Skin epidermis (tissue), 12 donors: ENCODE results near the gene FARP1.
A peak's percentile ranks its signal among the peaks of the same experiment; 100 is the strongest.

Experiments used
- H3K27ac ChIP-seq, 21 experiments: fragments of 200-600 bp; sonication (generic) in 11 of 21; one replicate each; pipeline ENCODE4 v1.5.0; 2020; ENCODE audit warnings: mild to moderate bottlenecking in 3 of 21, inconsistent platforms in 2 of 21, moderate library complexity in 2 of 21
- H3K4me3 ChIP-seq, 7 experiments: fragments of 200-600 bp; sonication (generic) in 2 of 7; one replicate each; pipeline ENCODE4 v1.5.0; 2020; ENCODE audit warnings: inconsistent platforms in 2 of 7, mild to moderate bottlenecking in 2 of 7, moderate library complexity in 1 of 7

The FARP1 gene

GRCh38 chr13:98454389-98454881 lies 311.5 kb downstream of the FARP1 start:
- H3K4me3 ChIP-seq, result no peak overlapping the region
- peak overlapping the region in 15 of 21 experiments; percentile 3 to 79 (median 57) for H3K27ac ChIP-seq

- H3K4me3 ChIP-seq, result no peak overlapping the region
- H3K27ac ChIP-seq, result peak overlapping the region in 3 of 21 experiments; percentile 2 to 49 (median 31)
These were observed 313.5 kb downstream of the FARP1 start for GRCh38 chr13:98456413-98456845.

- H3K27ac ChIP-seq, result peak overlapping the region in 1 of 21 experiments; percentile 49
These were observed 314.2 kb downstream of the FARP1 start for GRCh38 chr13:98457053-98457452.

GRCh38 chr13:98458431-98458830 lies 315.5 kb downstream of the FARP1 start:
- peak overlapping the region in 3 of 21 experiments; percentile 25 to 48 (median 40) for H3K27ac ChIP-seq
- no peak overlapping the region for H3K4me3 ChIP-seq

More at GRCh38 chr13:98457053-98457452, 314.2 kb downstream of the FARP1 start:
- no peak overlapping the region for H3K4me3 ChIP-seq

- Histone ChIP-seq H3K4me3 (no peak overlapping the region), H3K27ac (peak overlapping the region in 5 of 21 experiments; percentile 1 to 53 (median 23))
These were observed 316.3 kb downstream of the FARP1 start for GRCh38 chr13:98459171-98459681.

GRCh38 chr13:98459721-98460370 lies 317.0 kb downstream of the FARP1 start:
- Histone ChIP-seq H3K27ac (peak overlapping the region in 5 of 21 experiments; percentile 1 to 53 (median 23)), H3K4me3 (no peak overlapping the region)

- no peak overlapping the region for H3K27ac ChIP-seq
- H3K4me3 ChIP-seq, result no peak overlapping the region
These were observed 317.6 kb downstream of the FARP1 start for GRCh38 chr13:98460516-98460915.

GRCh38 chr13:98461486-98462240 lies 318.8 kb downstream of the FARP1 start:
- Histone ChIP-seq H3K27ac (peak overlapping the region in 2 of 21 experiments; percentile 11 to 19), H3K4me3 (no peak overlapping the region)

GRCh38 chr13:98462241-98462882 lies 319.5 kb downstream of the FARP1 start:
- H3K4me3 ChIP-seq, result no peak overlapping the region
- peak overlapping the region in 4 of 21 experiments; percentile 11 to 19 (median 18) for H3K27ac ChIP-seq

- Histone ChIP-seq H3K4me3 (no peak overlapping the region), H3K27ac (peak overlapping the region in 4 of 21 experiments; percentile 11 to 19 (median 18))
These were observed 320.1 kb downstream of the FARP1 start for GRCh38 chr13:98462946-98463345.

- H3K4me3 ChIP-seq, result no peak overlapping the region
- H3K27ac ChIP-seq, result no peak overlapping the region
These were observed 323.8 kb downstream of the FARP1 start for GRCh38 chr13:98466634-98467236.

- H3K27ac ChIP-seq, result peak overlapping the region in 1 of 21 experiments; percentile 3
- H3K4me3 ChIP-seq, result no peak overlapping the region
These were observed 324.5 kb downstream of the FARP1 start for GRCh38 chr13:98467263-98467985.

- H3K27ac ChIP-seq, result no peak overlapping the region
- no peak overlapping the region for H3K4me3 ChIP-seq
These were observed 325.5 kb downstream of the FARP1 start for GRCh38 chr13:98468361-98468760.

GRCh38 chr13:98468929-98469328 lies 326.0 kb downstream of the FARP1 start:
- H3K4me3 ChIP-seq, result no peak overlapping the region
- H3K27ac ChIP-seq, result no peak overlapping the region

- H3K27ac ChIP-seq, result no peak overlapping the region
These were observed 328.0 kb downstream of the FARP1 start for GRCh38 chr13:98470920-98471319.

GRCh38 chr13:98471934-98472333 lies 329.0 kb downstream of the FARP1 start:
- no peak overlapping the region for H3K4me3 ChIP-seq
- H3K27ac ChIP-seq, result peak overlapping the region in 1 of 21 experiments; percentile 19

More at GRCh38 chr13:98470920-98471319, 328.0 kb downstream of the FARP1 start:
- no peak overlapping the region for H3K4me3 ChIP-seq

- Histone ChIP-seq H3K27ac (peak overlapping the region in 3 of 21 experiments; percentile 4 to 42 (median 18)), H3K4me3 (no peak overlapping the region)
These were observed 330.4 kb downstream of the FARP1 start for GRCh38 chr13:98473135-98473787.

- no peak overlapping the region for H3K4me3 ChIP-seq
- H3K27ac ChIP-seq, result peak overlapping the region in 3 of 21 experiments; percentile 4 to 42 (median 18)
These were observed 330.9 kb downstream of the FARP1 start for GRCh38 chr13:98473788-98474144.
